ENCODE data around the gene CTBP1.

GRCh38 chr4:1242506-1243450, 6.2 kb downstream of the CTBP1 start:
- TF ChIP-seq, protein P1, sequence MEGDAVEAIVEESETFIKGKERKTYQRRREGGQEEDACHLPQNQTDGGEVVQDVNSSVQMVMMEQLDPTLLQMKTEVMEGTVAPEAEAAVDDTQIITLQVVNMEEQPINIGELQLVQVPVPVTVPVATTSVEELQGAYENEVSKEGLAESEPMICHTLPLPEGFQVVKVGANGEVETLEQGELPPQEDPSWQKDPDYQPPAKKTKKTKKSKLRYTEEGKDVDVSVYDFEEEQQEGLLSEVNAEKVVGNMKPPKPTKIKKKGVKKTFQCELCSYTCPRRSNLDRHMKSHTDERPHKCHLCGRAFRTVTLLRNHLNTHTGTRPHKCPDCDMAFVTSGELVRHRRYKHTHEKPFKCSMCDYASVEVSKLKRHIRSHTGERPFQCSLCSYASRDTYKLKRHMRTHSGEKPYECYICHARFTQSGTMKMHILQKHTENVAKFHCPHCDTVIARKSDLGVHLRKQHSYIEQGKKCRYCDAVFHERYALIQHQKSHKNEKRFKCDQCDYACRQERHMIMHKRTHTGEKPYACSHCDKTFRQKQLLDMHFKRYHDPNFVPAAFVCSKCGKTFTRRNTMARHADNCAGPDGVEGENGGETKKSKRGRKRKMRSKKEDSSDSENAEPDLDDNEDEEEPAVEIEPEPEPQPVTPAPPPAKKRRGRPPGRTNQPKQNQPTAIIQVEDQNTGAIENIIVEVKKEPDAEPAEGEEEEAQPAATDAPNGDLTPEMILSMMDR (IDR thresholded peaks at IDR 0.05; ENCODE audit: poor library complexity, severe bottlenecking): no peak
- TF ChIP-seq EZH2 (IDR thresholded peaks at IDR 0.05; ENCODE audit: borderline replicate concordance, insufficient read depth, low read length, poor library complexity, severe bottlenecking): no peak
- TF ChIP-seq POLR2AphosphoS5 (IDR thresholded peaks at IDR 0.05): no peak
- TF ChIP-seq MXI1 (conservative IDR thresholded peaks at IDR 0.05; ENCODE audit: poor library complexity, severe bottlenecking): no peak
- TF ChIP-seq, protein P2, sequence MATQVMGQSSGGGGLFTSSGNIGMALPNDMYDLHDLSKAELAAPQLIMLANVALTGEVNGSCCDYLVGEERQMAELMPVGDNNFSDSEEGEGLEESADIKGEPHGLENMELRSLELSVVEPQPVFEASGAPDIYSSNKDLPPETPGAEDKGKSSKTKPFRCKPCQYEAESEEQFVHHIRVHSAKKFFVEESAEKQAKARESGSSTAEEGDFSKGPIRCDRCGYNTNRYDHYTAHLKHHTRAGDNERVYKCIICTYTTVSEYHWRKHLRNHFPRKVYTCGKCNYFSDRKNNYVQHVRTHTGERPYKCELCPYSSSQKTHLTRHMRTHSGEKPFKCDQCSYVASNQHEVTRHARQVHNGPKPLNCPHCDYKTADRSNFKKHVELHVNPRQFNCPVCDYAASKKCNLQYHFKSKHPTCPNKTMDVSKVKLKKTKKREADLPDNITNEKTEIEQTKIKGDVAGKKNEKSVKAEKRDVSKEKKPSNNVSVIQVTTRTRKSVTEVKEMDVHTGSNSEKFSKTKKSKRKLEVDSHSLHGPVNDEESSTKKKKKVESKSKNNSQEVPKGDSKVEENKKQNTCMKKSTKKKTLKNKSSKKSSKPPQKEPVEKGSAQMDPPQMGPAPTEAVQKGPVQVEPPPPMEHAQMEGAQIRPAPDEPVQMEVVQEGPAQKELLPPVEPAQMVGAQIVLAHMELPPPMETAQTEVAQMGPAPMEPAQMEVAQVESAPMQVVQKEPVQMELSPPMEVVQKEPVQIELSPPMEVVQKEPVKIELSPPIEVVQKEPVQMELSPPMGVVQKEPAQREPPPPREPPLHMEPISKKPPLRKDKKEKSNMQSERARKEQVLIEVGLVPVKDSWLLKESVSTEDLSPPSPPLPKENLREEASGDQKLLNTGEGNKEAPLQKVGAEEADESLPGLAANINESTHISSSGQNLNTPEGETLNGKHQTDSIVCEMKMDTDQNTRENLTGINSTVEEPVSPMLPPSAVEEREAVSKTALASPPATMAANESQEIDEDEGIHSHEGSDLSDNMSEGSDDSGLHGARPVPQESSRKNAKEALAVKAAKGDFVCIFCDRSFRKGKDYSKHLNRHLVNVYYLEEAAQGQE (IDR thresholded peaks at IDR 0.05; ENCODE audit: borderline replicate concordance): no peak
- no peak for TF ChIP-seq EP300 (conservative IDR thresholded peaks at IDR 0.05; ENCODE audit: poor library complexity, severe bottlenecking)
- TF ChIP-seq TAF1 (IDR thresholded peaks at IDR 0.05; ENCODE audit: low read depth): no peak
- no peak for TF ChIP-seq RAD21 (conservative IDR thresholded peaks at IDR 0.05)
- no peak for TF ChIP-seq SMC3 (conservative IDR thresholded peaks at IDR 0.05; ENCODE audit: poor library complexity)
